ENCODE results near the gene KRT7.

The KRT7 gene

DNA sequence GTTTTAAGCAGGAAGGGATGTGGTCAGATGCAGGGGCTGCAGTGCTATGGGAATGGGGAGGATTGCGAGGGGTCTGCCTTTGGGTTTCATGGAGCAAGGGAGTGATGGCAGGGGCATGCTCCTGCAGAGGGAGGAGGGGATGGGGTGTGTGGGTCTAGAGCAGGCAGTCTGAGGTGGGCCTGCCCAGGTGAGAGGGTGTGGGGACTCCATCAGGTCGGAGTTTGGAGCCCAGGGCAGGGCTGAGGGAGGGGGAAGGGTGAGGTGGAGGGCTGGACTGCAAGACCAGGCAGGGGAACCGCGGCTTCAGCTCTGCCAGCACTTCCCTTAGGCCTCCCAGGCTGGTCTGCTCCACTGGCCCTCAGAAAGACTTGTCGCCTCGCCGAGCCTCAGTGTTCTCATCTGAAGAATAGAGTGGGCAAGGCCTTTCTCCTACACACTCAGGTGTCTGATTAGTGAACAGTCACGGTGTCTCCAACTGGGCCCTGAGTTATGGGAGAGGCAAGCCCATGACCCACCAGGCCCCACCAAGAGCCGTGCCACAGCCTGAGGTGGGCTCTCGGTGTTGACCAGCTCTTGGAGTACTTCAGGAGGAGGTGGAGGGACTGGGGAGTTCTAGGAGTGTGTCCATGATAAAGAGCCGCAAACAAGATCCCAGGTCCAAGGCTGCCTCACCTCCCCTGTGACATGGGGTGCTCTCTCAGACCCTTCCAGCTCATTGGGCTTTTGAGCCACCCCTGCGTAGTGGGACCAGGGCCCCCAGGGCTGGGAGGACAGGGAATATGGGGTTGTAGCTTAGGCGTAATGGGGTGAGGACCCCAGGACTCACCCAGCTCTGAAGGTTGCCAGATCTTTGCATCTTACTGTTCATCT lies 21.1 kb upstream of the KRT7 start:
- H3K4me3 ChIP-seq (ENCODE audit: low read depth in 1 of 2, low read length in 2 of 2), result no peak overlapping the region
- no peaks in the 10 kb centered on the region for H3K36me3 ChIP-seq (ENCODE audit: control insufficient read depth in 1 of 2, insufficient read depth in 2 of 2, low read length in 2 of 2)
- no peak overlapping the region for H3K9ac ChIP-seq (ENCODE audit: low read depth in 1 of 2, low read length in 2 of 2)
- H3K27me3 ChIP-seq (ENCODE audit: control insufficient read depth in 1 of 2, insufficient read depth in 2 of 2, low read length in 2 of 2), result peaks cover 0 to 5% of the 10 kb centered on the region in 2 donors
- H3K4me1 ChIP-seq (ENCODE audit: control insufficient read depth in 1 of 2, insufficient read depth in 2 of 2, low read length in 2 of 2), result peaks cover 9 to 27% of the 10 kb centered on the region in 2 donors
- H3K27ac ChIP-seq (ENCODE audit: low read depth, low read length), result no peak overlapping the region
- H3K9me3 ChIP-seq (ENCODE audit: control insufficient read depth in 1 of 2, low read length in 2 of 2), result no peaks in the 10 kb centered on the region

DNA sequence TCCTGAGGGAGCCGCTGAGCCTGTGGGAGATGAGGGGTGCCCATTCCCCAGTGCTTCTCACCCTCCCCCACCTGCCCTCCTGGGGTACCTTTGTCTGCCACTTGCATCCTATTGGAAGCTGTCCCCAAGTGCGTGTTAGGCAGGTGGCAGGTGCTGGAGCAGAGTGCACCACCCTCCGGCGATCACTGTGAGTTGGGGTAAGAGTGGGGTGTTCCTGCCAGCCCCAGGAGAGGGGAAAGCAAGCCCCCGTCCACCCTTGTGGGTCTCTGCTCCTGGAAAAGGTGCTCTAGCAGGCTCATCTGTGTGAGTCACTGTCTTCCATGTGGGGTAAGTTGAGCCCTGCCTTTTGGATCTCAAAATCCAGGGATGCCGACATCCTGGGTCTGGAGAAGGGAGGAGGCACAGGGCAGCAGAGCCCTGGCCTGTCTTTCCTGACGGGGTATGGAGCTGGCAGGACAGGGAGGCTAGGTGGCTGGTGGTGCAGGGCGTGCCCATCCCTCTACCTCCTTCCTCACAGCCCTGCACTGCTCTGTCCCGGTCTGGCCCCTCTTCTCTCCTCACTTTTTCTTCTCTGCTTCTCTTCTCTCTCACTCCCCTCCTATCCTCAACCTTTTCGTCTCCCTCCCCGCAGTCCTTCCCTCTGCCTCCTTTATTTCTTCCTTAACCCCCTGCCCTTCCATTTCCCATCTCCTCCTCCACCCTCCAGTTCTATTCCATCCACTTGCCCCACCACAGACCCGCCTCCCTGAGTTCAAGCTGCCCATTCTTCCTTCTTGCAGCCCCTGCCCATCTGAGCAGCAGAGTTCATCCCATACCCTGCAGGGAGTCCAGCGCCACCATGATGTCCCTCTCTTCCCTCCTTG lies 20.1 kb upstream of the KRT7 start:
- Histone ChIP-seq H3K9me3 (ENCODE audit: control insufficient read depth in 1 of 2, low read length in 2 of 2) (no peaks in the 10 kb centered on the region), H3K27ac (ENCODE audit: low read depth, low read length) (no peak overlapping the region), H3K4me1 (ENCODE audit: control insufficient read depth in 1 of 2, insufficient read depth in 2 of 2, low read length in 2 of 2) (peaks cover 17 to 18% of the 10 kb centered on the region in 2 donors), H3K4me3 (ENCODE audit: low read depth in 1 of 2, low read length in 2 of 2) (no peak overlapping the region), H3K36me3 (ENCODE audit: control insufficient read depth in 1 of 2, insufficient read depth in 2 of 2, low read length in 2 of 2) (no peaks in the 10 kb centered on the region), H3K27me3 (ENCODE audit: control insufficient read depth in 1 of 2, insufficient read depth in 2 of 2, low read length in 2 of 2) (peaks cover 0 to 5% of the 10 kb centered on the region in 2 donors), H3K9ac (ENCODE audit: low read depth in 1 of 2, low read length in 2 of 2) (no peak overlapping the region)

DNA sequence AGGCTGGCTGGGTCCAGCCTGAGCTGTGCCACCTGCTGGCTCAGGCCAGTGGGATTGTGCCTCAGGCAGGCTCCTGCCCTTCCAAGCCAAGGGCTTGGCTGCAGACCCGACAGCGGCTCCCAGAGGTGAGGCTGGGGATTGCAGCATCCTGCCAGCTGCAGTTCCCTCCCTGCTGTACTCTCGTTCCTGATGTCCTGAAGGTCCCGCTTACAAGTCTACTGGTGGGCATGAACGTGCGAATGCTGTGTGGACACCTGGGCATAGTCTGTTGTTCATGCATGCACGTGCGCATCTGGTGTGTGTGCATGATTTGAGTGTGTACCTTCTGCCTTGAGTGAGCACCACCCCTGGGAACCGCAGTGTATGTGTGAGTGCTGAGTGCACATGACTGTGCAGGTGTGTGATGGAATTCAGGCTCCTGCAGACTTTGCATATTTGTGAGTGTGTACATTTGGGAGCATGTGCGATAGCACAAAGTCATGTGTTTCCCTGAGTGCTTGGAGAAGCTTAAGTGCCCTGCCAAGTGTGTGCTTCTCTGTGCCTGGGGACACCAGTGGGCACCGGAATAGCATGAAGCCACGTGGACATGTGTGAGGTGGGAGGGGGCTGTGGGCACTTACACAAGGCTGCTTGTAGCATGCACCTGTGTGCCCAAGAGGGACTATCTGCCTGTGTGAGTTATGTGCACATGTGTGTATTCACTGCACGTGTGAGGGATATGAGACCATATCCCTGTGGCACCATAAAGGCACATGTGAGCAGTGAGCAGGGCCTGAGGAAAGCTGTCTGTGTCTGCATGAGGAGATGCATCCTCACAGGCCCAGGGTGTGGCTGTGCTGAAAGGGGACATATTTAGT lies 19.3 kb upstream of the KRT7 start:
- Histone ChIP-seq H3K4me3 (ENCODE audit: low read depth in 1 of 2, low read length in 2 of 2) (no peak overlapping the region), H3K27me3 (ENCODE audit: control insufficient read depth in 1 of 2, insufficient read depth in 2 of 2, low read length in 2 of 2) (peaks cover 0 to 5% of the 10 kb centered on the region in 2 donors), H3K4me1 (ENCODE audit: control insufficient read depth in 1 of 2, insufficient read depth in 2 of 2, low read length in 2 of 2) (peaks cover 9 to 17% of the 10 kb centered on the region in 2 donors), H3K27ac (ENCODE audit: low read depth, low read length) (no peak overlapping the region), H3K9me3 (ENCODE audit: control insufficient read depth in 1 of 2, low read length in 2 of 2) (no peaks in the 10 kb centered on the region), H3K36me3 (ENCODE audit: control insufficient read depth in 1 of 2, insufficient read depth in 2 of 2, low read length in 2 of 2) (no peaks in the 10 kb centered on the region), H3K9ac (ENCODE audit: low read depth in 1 of 2, low read length in 2 of 2) (no peak overlapping the region)

DNA sequence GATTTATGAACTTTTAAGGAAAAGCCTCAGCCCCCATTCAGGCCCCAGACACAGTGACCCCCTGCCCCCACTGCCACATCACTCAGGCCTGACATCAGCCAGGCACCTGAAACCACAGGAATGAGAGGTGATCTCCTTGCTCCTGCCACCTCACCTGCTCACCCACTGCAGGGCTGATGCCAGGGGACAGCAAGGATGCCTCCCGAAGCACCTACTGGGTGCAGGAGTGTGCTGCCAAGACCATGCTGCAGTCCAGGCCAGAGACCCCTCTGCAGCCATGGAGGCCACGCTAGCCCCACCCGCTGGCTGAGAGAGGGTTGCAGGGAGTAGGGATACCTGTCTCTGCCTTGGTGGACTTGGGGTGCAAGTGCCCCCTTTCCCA lies 18.6 kb upstream of the KRT7 start:
- Histone ChIP-seq H3K36me3 (ENCODE audit: control insufficient read depth in 1 of 2, insufficient read depth in 2 of 2, low read length in 2 of 2) (no peaks in the 10 kb centered on the region), H3K27me3 (ENCODE audit: control insufficient read depth in 1 of 2, insufficient read depth in 2 of 2, low read length in 2 of 2) (peaks cover 0 to 5% of the 10 kb centered on the region in 2 donors), H3K27ac (ENCODE audit: low read depth, low read length) (no peak overlapping the region), H3K9me3 (ENCODE audit: control insufficient read depth in 1 of 2, low read length in 2 of 2) (no peaks in the 10 kb centered on the region), H3K4me1 (ENCODE audit: control insufficient read depth in 1 of 2, insufficient read depth in 2 of 2, low read length in 2 of 2) (peaks cover 7 to 17% of the 10 kb centered on the region in 2 donors), H3K4me3 (ENCODE audit: low read depth in 1 of 2, low read length in 2 of 2) (no peak overlapping the region), H3K9ac (ENCODE audit: low read depth in 1 of 2, low read length in 2 of 2) (no peak overlapping the region)

DNA sequence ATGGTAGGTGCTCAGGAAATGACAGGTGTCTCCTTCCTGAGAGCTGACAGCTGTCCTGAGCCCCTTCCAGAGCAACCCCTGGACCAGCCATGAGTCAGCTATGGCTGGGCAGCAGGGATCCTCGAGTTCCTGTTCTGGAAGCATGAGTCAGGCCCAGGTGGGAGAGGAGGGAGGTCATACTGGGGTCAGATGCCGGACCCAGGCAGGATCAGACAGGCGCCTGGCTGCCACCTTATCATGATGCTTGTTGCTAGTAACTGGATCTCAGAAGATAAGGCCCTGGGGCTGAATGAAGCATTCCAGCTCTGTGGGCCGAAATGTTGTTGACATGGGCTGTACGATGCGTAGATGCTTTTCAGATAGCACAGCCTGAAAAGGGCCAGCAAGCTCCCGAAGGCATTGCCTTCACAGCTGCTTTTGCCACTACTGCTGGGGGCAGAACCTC lies 17.4 kb upstream of the KRT7 start:
- peaks cover 7 to 17% of the 10 kb centered on the region in 2 donors for H3K4me1 ChIP-seq (ENCODE audit: control insufficient read depth in 1 of 2, insufficient read depth in 2 of 2, low read length in 2 of 2)
- no peaks in the 10 kb centered on the region for H3K9me3 ChIP-seq (ENCODE audit: control insufficient read depth in 1 of 2, low read length in 2 of 2)
- peaks cover 0 to 5% of the 10 kb centered on the region in 2 donors for H3K27me3 ChIP-seq (ENCODE audit: control insufficient read depth in 1 of 2, insufficient read depth in 2 of 2, low read length in 2 of 2)
- H3K4me3 ChIP-seq (ENCODE audit: low read depth in 1 of 2, low read length in 2 of 2), result no peak overlapping the region
- H3K27ac ChIP-seq (ENCODE audit: low read depth, low read length), result no peak overlapping the region
- H3K9ac ChIP-seq (ENCODE audit: low read depth in 1 of 2, low read length in 2 of 2), result no peak overlapping the region
- no peaks in the 10 kb centered on the region for H3K36me3 ChIP-seq (ENCODE audit: control insufficient read depth in 1 of 2, insufficient read depth in 2 of 2, low read length in 2 of 2)

DNA sequence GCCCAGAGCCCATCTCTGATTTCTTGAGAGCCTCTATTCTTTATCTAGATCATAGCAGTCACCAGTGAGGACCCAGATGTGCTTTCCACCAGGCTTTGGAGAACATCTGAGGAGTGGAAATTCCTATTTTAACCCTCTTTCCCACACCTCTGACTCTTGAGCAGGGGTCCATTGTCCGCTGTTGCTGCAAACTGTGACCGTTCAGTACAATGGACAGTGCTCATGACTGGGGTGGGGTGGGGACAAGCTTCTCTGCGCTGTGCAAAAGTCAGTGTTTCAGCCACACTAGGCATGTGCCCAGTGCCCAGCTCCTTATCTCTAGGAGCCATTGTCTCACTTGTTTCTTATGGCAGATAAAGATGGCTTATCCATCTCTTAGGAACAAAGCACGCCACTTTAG lies 16.9 kb upstream of the KRT7 start:
- H3K4me3 ChIP-seq (ENCODE audit: low read depth in 1 of 2, low read length in 2 of 2), result no peak overlapping the region
- H3K9me3 ChIP-seq (ENCODE audit: control insufficient read depth in 1 of 2, low read length in 2 of 2), result no peaks in the 10 kb centered on the region
- H3K27me3 ChIP-seq (ENCODE audit: control insufficient read depth in 1 of 2, insufficient read depth in 2 of 2, low read length in 2 of 2), result peaks cover 0 to 5% of the 10 kb centered on the region in 2 donors
- peaks cover 7 to 17% of the 10 kb centered on the region in 2 donors for H3K4me1 ChIP-seq (ENCODE audit: control insufficient read depth in 1 of 2, insufficient read depth in 2 of 2, low read length in 2 of 2)
- no peak overlapping the region for H3K9ac ChIP-seq (ENCODE audit: low read depth in 1 of 2, low read length in 2 of 2)
- H3K36me3 ChIP-seq (ENCODE audit: control insufficient read depth in 1 of 2, insufficient read depth in 2 of 2, low read length in 2 of 2), result no peaks in the 10 kb centered on the region
- H3K27ac ChIP-seq (ENCODE audit: low read depth, low read length), result no peak overlapping the region

DNA sequence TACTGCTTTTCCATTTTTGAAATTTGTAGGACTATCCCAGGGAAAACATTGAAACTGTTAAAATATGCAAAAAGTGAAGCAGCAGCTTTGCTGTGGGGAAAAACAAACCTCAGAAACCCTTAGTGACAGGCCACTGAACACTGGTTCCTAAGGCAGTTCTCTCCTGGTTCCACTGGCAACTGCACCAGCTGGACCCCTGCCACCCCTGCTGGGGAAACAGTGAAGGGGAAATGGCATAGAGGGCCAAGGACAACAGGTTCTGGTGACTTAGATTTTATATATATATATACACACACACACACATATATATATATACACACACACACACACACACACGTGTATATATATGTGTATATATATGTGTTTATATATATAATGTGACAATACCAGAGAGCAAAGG lies 16.2 kb upstream of the KRT7 start:
- no peaks in the 10 kb centered on the region for H3K9me3 ChIP-seq (ENCODE audit: control insufficient read depth in 1 of 2, low read length in 2 of 2)
- H3K27ac ChIP-seq (ENCODE audit: low read depth, low read length), result no peak overlapping the region
- H3K4me1 ChIP-seq (ENCODE audit: control insufficient read depth in 1 of 2, insufficient read depth in 2 of 2, low read length in 2 of 2), result peaks cover 7 to 24% of the 10 kb centered on the region in 2 donors
- H3K36me3 ChIP-seq (ENCODE audit: control insufficient read depth in 1 of 2, insufficient read depth in 2 of 2, low read length in 2 of 2), result no peaks in the 10 kb centered on the region
- no peak overlapping the region for H3K4me3 ChIP-seq (ENCODE audit: low read depth in 1 of 2, low read length in 2 of 2)
- H3K27me3 ChIP-seq (ENCODE audit: control insufficient read depth in 1 of 2, insufficient read depth in 2 of 2, low read length in 2 of 2), result peaks cover 0 to 6% of the 10 kb centered on the region in 2 donors
- H3K9ac ChIP-seq (ENCODE audit: low read depth in 1 of 2, low read length in 2 of 2), result no peak overlapping the region

DNA sequence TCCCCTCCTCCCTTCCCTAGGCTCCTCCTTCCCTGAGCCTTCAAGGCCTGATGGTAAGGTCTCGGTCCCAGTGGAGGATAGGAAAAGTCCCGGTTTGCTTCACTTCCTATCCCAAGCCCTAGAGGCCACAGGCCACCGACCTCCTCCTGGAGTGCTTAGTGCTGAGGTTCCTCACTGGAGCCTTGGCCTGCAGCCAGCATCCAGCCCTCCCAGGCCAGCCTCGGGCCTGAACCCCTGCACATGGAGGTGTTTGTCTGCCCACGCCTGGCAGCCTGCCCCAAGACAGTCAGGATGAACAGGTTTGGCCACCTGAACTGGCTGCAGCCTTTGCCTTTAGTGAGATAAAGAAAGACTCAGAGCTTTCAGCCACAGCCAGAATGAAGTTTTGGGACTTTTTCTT lies 15.8 kb upstream of the KRT7 start:
- Histone ChIP-seq H3K36me3 (ENCODE audit: control insufficient read depth in 1 of 2, insufficient read depth in 2 of 2, low read length in 2 of 2) (no peaks in the 10 kb centered on the region), H3K4me3 (ENCODE audit: low read depth in 1 of 2, low read length in 2 of 2) (no peak overlapping the region), H3K9me3 (ENCODE audit: control insufficient read depth in 1 of 2, low read length in 2 of 2) (no peaks in the 10 kb centered on the region), H3K27ac (ENCODE audit: low read depth, low read length) (no peak overlapping the region), H3K27me3 (ENCODE audit: control insufficient read depth in 1 of 2, insufficient read depth in 2 of 2, low read length in 2 of 2) (peaks cover 0 to 9% of the 10 kb centered on the region in 2 donors), H3K4me1 (ENCODE audit: control insufficient read depth in 1 of 2, insufficient read depth in 2 of 2, low read length in 2 of 2) (peaks cover 7 to 24% of the 10 kb centered on the region in 2 donors), H3K9ac (ENCODE audit: low read depth in 1 of 2, low read length in 2 of 2) (no peak overlapping the region)

DNA sequence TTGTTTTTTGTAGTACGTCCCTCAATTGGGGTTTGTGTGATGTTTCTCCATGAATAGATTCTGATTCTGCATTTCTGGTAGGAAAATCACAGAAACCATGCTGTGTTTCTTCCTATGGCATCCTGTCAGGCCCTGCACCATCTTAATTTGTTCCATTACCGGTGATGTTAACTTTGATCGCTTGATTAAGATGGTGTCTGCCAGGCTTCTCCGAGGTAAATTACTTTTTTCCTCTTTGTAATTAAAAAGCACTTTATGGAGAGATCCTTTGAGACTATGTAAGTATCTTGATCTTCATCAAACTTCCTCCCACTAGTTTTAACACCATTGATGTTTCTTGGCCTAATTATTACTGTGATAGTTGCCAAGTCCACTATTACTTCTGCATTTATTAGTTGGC lies 15.0 kb upstream of the KRT7 start:
- Histone ChIP-seq H3K4me1 (ENCODE audit: control insufficient read depth in 1 of 2, insufficient read depth in 2 of 2, low read length in 2 of 2) (peaks cover 7 to 24% of the 10 kb centered on the region in 2 donors), H3K9me3 (ENCODE audit: control insufficient read depth in 1 of 2, low read length in 2 of 2) (no peaks in the 10 kb centered on the region), H3K9ac (ENCODE audit: low read depth in 1 of 2, low read length in 2 of 2) (no peak overlapping the region), H3K4me3 (ENCODE audit: low read depth in 1 of 2, low read length in 2 of 2) (no peak overlapping the region), H3K27ac (ENCODE audit: low read depth, low read length) (no peak overlapping the region), H3K36me3 (ENCODE audit: control insufficient read depth in 1 of 2, insufficient read depth in 2 of 2, low read length in 2 of 2) (no peaks in the 10 kb centered on the region), H3K27me3 (ENCODE audit: control insufficient read depth in 1 of 2, insufficient read depth in 2 of 2, low read length in 2 of 2) (peaks cover 0 to 9% of the 10 kb centered on the region in 2 donors)

All from duodenal mucosa (tissue), 2 donors.